Activated CD4-positive, alpha-beta memory T cell treated with anti-CD3 and anti-CD28 coated beads, Interleukin-2, amount 10 ng/mL, durations not matched to agents 7 days and 5 days (primary cell): Measurements from ENCODE around the gene DEFB123. TPM values are rescaled to one million over a fixed set of nuclear protein-coding genes. Genes with fewer than 3 reads are reported as not detected.

Experiments used
- total RNA-seq, 2 experiments: library from RNA; stranded (reverse); gene quantifications; one replicate each; pipeline ENCODE4 v1.2.3, GENCODE V29; 2021

The DEFB123 gene
- total RNA-seq, 2 experiments from 2014 or later = not detected

Other genes starting within 250 kb of the DEFB123 start
- gene DEFB115, start 183.0 kb upstream of the DEFB123 start, total RNA-seq = not detected
- gene DEFB116, start 132.0 kb upstream of the DEFB123 start, total RNA-seq = not detected
- gene DEFB118, start 72.0 kb upstream of the DEFB123 start, total RNA-seq = not detected
- not detected for gene DEFB119, start 50.0 kb upstream of the DEFB123 start, total RNA-seq
- gene DEFB121, start 34.4 kb upstream of the DEFB123 start, total RNA-seq = not detected
- gene DEFB124, start 34.5 kb downstream of the DEFB123 start, total RNA-seq = not detected
- not detected for gene REM1, start 34.7 kb downstream of the DEFB123 start, total RNA-seq
- gene HM13, start 73.8 kb downstream of the DEFB123 start, total RNA-seq = 100 to 1,000 TPM; 162 to 165 TPM
- gene ID1, start 164.7 kb downstream of the DEFB123 start, total RNA-seq = under 1 TPM; 0.48 to 0.58 TPM
- not detected for gene COX4I2, start 197.3 kb downstream of the DEFB123 start, total RNA-seq